Measurements from ENCODE around the gene MYPN.

DNA sequence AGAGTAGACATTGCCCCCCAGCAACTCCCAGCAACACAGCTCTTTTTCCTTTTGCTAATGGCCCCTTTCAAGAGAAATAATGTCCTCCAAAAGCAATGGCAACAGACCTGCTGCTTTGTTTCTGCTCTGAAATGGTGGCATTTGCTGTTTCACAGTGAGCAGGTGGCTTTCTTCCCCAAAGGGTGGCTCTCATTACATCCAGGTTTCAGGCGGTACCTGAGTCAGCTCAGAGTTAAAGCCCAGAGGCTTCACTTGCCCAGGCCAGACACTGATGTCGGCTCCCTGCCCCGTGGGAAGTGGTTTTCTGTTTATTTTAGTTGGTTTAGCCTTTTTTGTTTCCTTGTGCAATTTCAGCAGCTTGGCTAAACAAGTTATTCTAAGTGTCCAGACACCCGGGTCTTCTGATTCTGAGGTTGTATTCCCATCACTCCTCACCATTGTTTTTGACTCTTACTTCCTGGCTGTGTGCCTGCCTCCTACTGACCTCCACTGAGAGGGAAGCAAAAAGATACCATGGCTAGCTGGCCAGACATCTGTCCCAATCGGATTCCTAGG is 130.4 kb downstream of the MYPN start:
- TF ChIP-seq CTCF (IDR thresholded peaks at IDR 0.05) (no peak), POLR2AphosphoS5 (IDR thresholded peaks at IDR 0.05) (no peak), POLR2A (IDR thresholded peaks at IDR 0.05) (no peak), EP300 (IDR thresholded peaks at IDR 0.05) (no peak)

Measured in suprapubic skin (tissue), 4 donors.